Loucy (cell line): ENCODE measurements around the gene ROS1.

Experiments used
- EZH2phosphoT487 ChIP-seq: fragments of 200-600 bp; IDR thresholded peaks from 2 replicates; pipeline ENCODE4 v1.6.1; 2018; ENCODE audit warnings: antibody characterized with exemption, mild to moderate bottlenecking, moderate library complexity, borderline replicate concordance
- TF ChIP-seq, protein P1 (sequence below): fragments of 200-600 bp; sonication (generic); conservative IDR thresholded peaks from 2 replicates; pipeline ENCODE4 v1.5.1; 2014; ENCODE audit warnings: mild to moderate bottlenecking, antibody characterized with exemption, low read length

DNA sequence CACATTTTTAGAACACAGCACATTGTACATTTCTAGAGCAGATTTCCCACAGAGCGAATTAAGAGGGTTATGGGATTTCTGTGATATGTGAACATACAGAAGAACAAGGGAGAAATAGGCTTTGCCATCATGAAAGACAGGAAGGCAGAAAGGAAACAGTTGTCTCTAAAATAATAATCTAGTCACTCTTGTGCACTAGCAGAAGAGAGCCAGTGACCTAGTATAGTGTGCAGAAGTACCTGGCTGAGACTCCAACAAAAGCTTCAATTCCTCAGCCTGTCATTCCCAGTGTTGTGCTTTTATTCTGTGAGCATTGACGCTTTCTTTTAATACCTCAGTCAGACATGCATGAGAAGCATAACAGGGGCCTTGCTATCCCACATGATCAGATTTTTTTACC is 39.0 kb upstream of the ROS1 start:
- TF ChIP-seq, protein P1, sequence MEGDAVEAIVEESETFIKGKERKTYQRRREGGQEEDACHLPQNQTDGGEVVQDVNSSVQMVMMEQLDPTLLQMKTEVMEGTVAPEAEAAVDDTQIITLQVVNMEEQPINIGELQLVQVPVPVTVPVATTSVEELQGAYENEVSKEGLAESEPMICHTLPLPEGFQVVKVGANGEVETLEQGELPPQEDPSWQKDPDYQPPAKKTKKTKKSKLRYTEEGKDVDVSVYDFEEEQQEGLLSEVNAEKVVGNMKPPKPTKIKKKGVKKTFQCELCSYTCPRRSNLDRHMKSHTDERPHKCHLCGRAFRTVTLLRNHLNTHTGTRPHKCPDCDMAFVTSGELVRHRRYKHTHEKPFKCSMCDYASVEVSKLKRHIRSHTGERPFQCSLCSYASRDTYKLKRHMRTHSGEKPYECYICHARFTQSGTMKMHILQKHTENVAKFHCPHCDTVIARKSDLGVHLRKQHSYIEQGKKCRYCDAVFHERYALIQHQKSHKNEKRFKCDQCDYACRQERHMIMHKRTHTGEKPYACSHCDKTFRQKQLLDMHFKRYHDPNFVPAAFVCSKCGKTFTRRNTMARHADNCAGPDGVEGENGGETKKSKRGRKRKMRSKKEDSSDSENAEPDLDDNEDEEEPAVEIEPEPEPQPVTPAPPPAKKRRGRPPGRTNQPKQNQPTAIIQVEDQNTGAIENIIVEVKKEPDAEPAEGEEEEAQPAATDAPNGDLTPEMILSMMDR = no peak
- TF ChIP-seq EZH2phosphoT487 = no peak
